SK-N-MC (cell line): ENCODE results near the gene PRRT1.
A peak's percentile ranks its signal among the peaks of the same experiment; 100 is the strongest.

ENCODE experiments used
- DNase-seq: peaks from one replicate; pipeline ENCODE4 v3.0.0-alpha.2; 2011; ENCODE audit warnings: low read depth, low spot score
- H3K27ac ChIP-seq: fragments of 200-600 bp; sonication (generic); 2 replicates; pipeline ENCODE4 v1.5.1; 2016; ENCODE audit warnings: mixed run types
- H3K36me3 ChIP-seq: fragments of 200-600 bp; sonication (generic); 2 replicates; pipeline ENCODE4 v1.6.1; 2017; ENCODE audit warnings: antibody characterized with exemption, low read length, mixed read lengths; ENCODE audit not compliant: insufficient read depth
- H3K4me3 ChIP-seq: fragments of 200-600 bp; sonication (generic); 2 replicates; pipeline ENCODE4 v1.5.1; 2016
- H3K9ac ChIP-seq: fragments of 200-600 bp; sonication (generic); 2 replicates; pipeline ENCODE4 v1.8.0; 2017; ENCODE audit warnings: mixed run types, mixed read lengths; ENCODE audit not compliant: insufficient read length
- H3K9me3 ChIP-seq: fragments of 200-600 bp; sonication (generic); 2 replicates; pipeline ENCODE4 v1.6.1; 2017; ENCODE audit warnings: low read depth, mild to moderate bottlenecking, antibody characterized with exemption, low read length, moderate library complexity, mixed read lengths
- EZH2 ChIP-seq: fragments of 200-600 bp; sonication (generic); IDR thresholded peaks from one replicate; pipeline ENCODE4 v1.6.1; 2017; ENCODE audit warnings: antibody characterized with exemption
- FOXP2 ChIP-seq: optimal IDR thresholded peaks from 2 replicates; pipeline ENCODE3; 2011; ENCODE audit warnings: mild to moderate bottlenecking, moderate library complexity; ENCODE audit not compliant: insufficient read depth; ENCODE audit errors: extremely low read length, control extremely low read depth
- POLR2AphosphoS5 ChIP-seq: IDR thresholded peaks from 2 replicates; pipeline ENCODE4 v1.6.1; 2012; ENCODE audit warnings: mild to moderate bottlenecking, low read depth, low read length, borderline replicate concordance

Gene PRRT1

GRCh38 chr6:32139590-32139989, 12.1 kb downstream of the PRRT1 start:
- Histone ChIP-seq H3K36me3 (no peaks in the 10 kb centered on the region), H3K9me3 (no peaks in the 10 kb centered on the region), H3K4me3 (no peak overlapping the region), H3K9ac (no peak overlapping the region), H3K27ac (no peak overlapping the region)
- DNase-seq, result no peak
- TF ChIP-seq POLR2AphosphoS5 (no peak), FOXP2 (no peak), EZH2 (no peak)

- Histone ChIP-seq H3K27ac (no peak overlapping the region), H3K4me3 (no peak overlapping the region), H3K9me3 (no peaks in the 10 kb centered on the region), H3K36me3 (no peaks in the 10 kb centered on the region), H3K9ac (no peak overlapping the region)
- TF ChIP-seq FOXP2, result no peak
- TF ChIP-seq POLR2AphosphoS5, result no peak
- TF ChIP-seq EZH2, result no peak
- DNase-seq, result no peak
Observed at GRCh38 chr6:32137454-32137853, 14.3 kb downstream of the PRRT1 start.

GRCh38 chr6:32133786-32134185, 18.0 kb downstream of the PRRT1 start:
- DNase-seq, result no peak
- H3K4me3 ChIP-seq, result no peak overlapping the region
- no peak overlapping the region for H3K27ac ChIP-seq
- TF ChIP-seq EZH2 (no peak), FOXP2 (no peak), POLR2AphosphoS5 (no peak)
- H3K36me3 ChIP-seq, result no peaks in the 10 kb centered on the region
- H3K9me3 ChIP-seq, result no peaks in the 10 kb centered on the region
- H3K9ac ChIP-seq, result no peak overlapping the region

GRCh38 chr6:32132110-32132509, 19.6 kb downstream of the PRRT1 start:
- Histone ChIP-seq H3K4me3 (no peak overlapping the region), H3K9me3 (no peaks in the 10 kb centered on the region), H3K27ac (no peak overlapping the region), H3K36me3 (no peaks in the 10 kb centered on the region), H3K9ac (no peak overlapping the region)
- DNase-seq, result no peak
- TF ChIP-seq POLR2AphosphoS5 (no peak), EZH2 (no peak), FOXP2 (no peak)

GRCh38 chr6:32131439-32131948, 20.2 kb downstream of the PRRT1 start:
- Histone ChIP-seq H3K4me3 (no peak overlapping the region), H3K9ac (no peak overlapping the region), H3K27ac (no peak overlapping the region), H3K36me3 (peaks cover 1% of the 10 kb centered on the region), H3K9me3 (no peaks in the 10 kb centered on the region)
- TF ChIP-seq FOXP2, result no peak
- no peak for TF ChIP-seq EZH2
- no peak for DNase-seq

- H3K27ac ChIP-seq, result no peak overlapping the region
- H3K36me3 ChIP-seq, result peaks cover 12% of the 10 kb centered on the region
- TF ChIP-seq POLR2AphosphoS5 (no peak), FOXP2 (no peak), EZH2 (no peak)
- peak overlapping the region; percentile 86 for H3K9ac ChIP-seq
- H3K9me3 ChIP-seq, result no peaks in the 10 kb centered on the region
- no peak for DNase-seq
- H3K4me3 ChIP-seq, result peak overlapping the region; percentile 99
Observed at GRCh38 chr6:32129297-32130088, 22.2 kb downstream of the PRRT1 start.

GRCh38 chr6:32128751-32129296, 22.9 kb downstream of the PRRT1 start:
- Histone ChIP-seq H3K36me3 (peaks cover 17% of the 10 kb centered on the region), H3K27ac (peak overlapping the region; percentile 51; the same call in 1 of the 2 replicates), H3K4me3 (peak overlapping the region; percentile 99), H3K9me3 (no peaks in the 10 kb centered on the region), H3K9ac (peak overlapping the region; percentile 86)
- DNase-seq, result no peak
- TF ChIP-seq EZH2, result no peak
- TF ChIP-seq POLR2AphosphoS5, result no peak
- TF ChIP-seq FOXP2, result no peak

GRCh38 chr6:32127717-32128592, 23.8 kb downstream of the PRRT1 start, which contains the start of gene ATF6B:
TSS of gene ATF6B (minus strand) at chr6:32128246. CDS start at chr6:32128207, 39 bp downstream.
- peaks cover 25% of the 10 kb centered on the region for H3K36me3 ChIP-seq
- peak within 1 kb of the TSS; percentile 99 for H3K4me3 ChIP-seq
- peak within 1 kb of the TSS; percentile 91 for H3K9ac ChIP-seq
- DNase-seq, result peak; percentile 99
- no peaks in the 10 kb centered on the region for H3K9me3 ChIP-seq
- TF ChIP-seq POLR2AphosphoS5 (peak; percentile 66; the same call in 1 of the 2 replicates), EZH2 (no peak)
- H3K27ac ChIP-seq, result peak within 1 kb of the TSS; percentile 81
